Measurements from ENCODE around the gene TEX14.
"Not testable (repeated sequence)": the region's sequence is repeated elsewhere in the genome, so short reads cannot be mapped to it uniquely, and the experiment has no call there.

TEX14 gene

GRCh38 chr17:58686980-58687379 is 4.9 kb downstream of the TEX14 start:
- no peak for DNase-seq

GRCh38 chr17:58684462-58684861 is 7.4 kb downstream of the TEX14 start:
- DNase-seq, result not testable (repeated sequence)

DNA sequence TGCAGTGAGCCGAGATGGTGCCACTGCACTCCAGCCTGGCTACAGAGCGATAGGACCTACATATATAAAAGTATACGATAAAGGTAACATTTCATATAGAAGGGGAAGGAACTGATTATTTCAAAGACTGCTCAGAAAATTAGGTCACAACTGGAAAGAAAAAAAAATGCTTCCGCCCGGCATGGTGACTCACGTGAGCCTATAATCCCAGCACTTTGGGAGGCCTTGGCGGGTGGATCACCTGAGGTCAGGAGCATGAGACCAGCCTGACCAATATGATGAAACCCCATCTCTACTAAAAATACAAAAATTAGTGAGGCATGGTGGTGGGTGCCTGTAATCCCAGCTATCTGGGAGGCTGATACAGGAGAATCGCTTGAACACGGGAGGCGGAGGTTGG is 7.8 kb downstream of the TEX14 start:
- DNase-seq, result no peak

GRCh38 chr17:58680038-58680369 is 11.8 kb downstream of the TEX14 start:
- DNase-seq, result no peak

DNA sequence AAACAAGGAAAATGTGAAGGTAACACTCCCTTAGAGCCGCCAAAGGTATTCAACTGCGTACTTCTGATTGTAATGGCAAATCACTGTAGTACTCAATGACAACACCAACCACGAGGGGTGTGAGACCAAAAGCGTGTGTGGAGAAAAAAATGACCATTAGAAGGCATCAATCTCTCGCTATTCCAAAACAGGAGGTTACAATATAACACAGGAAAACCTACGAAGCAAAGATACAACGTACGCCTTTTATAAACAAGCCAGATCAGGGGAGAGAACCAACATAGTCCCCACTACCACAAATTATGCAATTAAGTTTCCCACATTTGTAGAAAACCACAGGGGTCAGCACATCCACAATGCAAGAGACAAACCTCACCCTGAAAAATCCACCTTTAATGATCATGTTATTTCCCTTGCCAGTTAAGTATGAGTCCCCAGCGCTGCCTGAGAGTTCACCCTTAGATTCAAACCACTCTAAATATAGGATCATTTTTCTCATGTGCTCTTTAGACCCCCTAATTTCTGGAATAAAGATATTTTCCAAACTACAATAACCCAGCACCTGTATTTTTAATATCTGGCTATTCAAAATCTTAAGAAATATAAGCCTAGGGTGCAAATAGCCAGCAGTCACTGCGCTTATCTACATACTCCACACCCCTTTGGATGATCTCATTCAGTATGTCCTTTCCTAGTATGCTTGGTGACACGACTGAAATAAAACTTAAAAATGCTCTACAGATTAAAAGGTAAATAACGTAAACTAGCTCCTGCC is 12.4 kb downstream of the TEX14 start:
- DNase-seq, result no peak

GRCh38 chr17:58678287-58678686 is 13.6 kb downstream of the TEX14 start:
- DNase-seq, result not testable (repeated sequence)

DNA sequence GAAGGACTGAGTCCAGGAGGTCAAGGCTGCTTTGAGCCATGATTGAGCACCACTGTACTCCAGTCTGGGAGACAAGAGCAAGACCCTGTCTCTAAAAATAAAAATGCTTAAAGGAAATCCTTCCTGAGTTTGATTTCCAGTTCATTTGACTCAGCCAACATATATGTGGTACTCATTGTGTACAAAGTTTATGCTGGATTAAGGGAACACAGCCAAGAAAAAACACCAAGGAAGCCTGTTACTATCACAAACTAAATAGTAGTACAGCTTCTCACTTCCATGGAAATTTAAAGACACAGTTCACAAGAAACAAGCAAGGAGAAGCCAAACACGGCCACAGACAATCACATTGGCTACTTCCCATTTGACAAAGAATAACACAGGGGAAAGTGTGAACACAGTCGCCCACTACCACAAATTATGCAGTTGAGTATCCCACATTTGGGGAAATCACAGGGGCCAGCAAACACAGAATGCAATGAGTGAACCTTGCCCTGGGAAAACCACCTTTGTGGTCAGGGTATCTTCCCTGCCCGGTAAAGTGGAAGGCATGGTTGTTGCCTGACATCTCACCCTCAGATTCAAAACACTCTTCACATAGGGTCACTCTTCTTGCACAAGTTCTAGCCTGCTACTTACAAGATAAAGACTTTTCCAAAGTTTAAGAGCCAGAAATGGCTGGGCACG is 14.5 kb downstream of the TEX14 start:
- DNase-seq, result no peak

DNA sequence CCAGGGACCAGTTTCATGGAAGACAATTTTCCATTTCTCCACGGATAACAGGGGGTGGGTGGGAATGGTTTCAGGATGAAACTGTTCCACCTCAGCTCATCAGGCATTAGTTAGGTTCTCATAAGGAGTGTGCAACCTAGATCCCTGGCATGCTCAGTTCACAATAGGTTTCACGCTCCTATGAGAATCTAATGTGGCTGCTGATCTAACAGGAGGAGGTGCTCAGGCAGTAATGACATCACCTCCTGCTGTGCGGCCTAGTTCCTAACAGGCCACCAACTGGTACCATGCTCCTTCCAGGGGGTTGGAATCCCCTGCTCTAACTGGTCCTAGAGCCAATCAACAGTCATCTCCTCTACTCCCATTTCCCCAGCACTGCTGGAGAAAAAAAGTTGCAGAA is 19.9 kb downstream of the TEX14 start:
- DNase-seq, result no peak

- DNase-seq, result no peak
Observed at GRCh38 chr17:58669853-58670252, 22.0 kb downstream of the TEX14 start.

- DNase-seq, result no peak
Observed at GRCh38 chr17:58668598-58668935, 23.3 kb downstream of the TEX14 start.

GRCh38 chr17:58667934-58668597 is 23.8 kb downstream of the TEX14 start:
- DNase-seq, result no peak

DNA sequence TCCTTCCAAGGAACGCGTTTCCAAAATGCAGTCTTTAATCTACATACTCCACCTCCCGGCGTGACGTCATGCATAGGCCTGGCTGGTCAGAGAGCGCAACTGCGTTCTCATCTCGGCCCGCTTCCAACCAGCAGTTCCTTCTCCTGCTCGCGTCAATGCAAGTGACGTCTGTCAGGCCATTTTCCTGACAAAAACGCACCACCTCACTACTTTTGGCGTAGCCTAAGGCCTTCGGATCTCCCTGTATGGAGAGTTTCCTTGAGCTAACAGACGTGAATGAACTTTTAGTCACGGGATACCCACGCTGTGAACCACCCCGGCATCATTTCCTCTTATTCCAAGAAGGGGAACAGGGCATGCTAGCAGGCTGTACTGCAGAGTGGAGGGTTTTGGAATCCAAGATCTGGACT is 25.0 kb downstream of the TEX14 start:
- DNase-seq, result no peak

DNA sequence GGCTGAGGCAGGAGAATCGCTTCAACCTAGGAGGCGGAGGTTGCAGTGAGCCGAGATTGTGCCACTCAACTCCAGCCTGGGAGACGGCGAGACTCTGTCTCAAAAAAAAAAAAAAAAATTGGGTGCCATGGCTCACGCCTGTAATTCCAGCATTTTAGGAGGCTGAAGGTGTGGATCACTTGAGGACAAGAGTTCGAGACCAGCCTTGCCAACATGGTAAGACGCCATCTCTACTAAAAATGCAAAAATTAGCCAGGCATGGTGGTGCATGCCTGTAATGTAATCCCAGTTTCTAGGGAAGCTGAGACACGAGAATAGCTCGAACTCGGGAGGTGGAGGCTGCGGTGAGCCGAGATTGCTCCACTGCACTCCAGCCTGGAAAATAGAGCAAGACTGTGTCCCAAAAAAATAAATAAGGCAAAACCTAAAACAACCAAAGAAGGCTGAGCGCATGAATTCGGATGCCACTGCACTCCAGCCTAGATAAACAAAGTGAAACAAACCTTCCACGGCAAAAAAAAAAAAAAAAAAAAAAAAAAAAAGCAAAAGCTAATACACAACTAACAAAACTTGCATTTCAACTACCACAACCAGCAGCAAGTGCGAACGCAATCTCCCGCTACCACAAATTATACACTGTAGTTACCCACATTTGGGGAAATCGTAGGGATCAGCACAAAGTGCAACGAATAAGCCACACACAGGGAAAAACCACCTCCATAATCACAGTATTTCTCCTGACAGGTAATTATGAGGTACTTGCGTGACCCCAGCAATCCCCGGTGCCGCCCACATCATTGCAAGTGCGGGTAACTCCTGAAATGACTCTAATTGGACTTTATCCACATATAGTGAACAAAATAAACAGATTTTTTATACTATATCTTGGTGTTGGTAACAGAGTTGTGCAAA is 25.6 kb downstream of the TEX14 start:
- no peak for DNase-seq

GRCh38 chr17:58664302-58664701 is 27.5 kb downstream of the TEX14 start:
- no peak for DNase-seq

DNA sequence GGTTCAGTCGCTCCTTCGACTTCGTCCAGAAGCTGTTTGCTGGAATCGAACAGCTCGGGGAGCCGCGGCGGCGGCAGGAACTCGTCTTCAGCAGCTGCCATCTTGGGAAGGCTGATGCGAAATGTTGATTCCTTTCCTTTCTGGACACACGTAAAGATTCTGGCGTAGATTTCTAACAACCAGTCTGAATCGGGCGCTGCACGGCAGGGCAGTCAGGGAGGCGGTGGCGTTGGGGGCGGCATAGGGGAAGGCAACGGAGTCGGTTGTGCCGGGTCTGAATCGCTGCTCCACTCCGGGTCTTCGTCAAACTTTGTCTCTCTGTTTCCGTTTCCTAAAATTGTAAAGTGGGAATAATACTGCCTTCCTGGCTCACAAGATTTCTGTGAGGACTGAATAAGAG is 30.3 kb downstream of the TEX14 start:
- no peak for DNase-seq

DNA sequence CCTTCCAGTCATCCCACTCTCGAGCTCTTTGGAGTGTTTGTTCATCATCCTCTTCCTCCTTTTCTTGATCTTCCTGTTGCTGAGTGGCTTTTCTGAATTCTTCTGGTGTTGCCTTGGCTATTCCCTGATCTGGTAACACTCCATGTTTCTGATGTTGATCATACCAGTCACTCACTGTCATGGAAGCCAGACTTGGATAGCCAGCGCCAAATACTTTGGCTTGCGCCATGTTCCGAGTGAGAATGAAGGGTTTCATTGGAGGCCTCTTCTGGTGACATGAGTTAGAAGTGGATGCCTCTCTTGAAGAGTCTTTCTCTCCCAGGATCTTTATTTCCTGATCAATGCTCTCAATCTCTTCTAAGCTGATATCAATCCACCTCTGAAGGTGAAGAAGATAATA is 31.2 kb downstream of the TEX14 start:
- DNase-seq, result no peak

- DNase-seq, result not testable (repeated sequence)
Observed at GRCh38 chr17:58659714-58660084, 32.1 kb downstream of the TEX14 start.

DNA sequence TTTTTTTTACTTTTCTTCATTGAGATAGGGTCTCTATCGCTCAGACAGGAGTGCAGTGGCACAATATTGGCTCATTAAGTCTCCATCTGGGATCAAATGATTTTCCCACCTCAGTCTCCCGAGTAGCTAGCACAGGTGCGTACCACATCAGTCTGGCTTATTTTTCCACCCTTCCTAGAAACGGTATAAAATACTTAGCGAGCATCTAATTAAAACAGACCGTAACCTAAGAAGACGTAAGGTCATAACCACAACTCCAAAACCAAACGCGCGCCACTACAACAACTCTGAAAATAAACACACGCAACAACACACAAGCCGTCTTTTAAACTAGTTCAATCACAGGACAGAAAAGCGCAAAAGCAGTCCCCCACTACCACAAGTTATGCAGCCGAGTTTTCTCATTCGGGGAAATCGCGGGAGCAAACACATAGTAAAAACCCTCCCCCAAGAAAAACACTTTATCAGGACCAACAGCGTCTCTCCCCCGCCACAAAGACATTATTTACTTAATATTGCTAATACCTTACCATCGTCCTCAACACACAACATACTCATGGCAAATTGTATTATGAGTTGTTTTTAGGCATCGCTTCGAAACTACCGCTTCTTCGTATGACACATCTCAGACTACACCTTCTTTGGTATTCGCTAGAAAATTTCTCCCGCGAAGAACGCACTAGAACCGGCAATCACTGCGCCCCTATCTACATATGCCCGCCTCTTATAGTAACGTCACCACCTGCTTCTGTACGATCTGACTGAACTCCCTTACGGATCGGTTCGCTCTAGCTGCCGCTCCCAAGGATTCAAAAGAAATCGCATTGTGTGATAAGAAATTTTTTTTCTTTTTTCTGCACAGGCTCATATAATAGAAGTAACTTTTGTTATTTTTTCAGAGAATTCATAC is 32.8 kb downstream of the TEX14 start:
- DNase-seq, result peak; percentile 55 to 91

- not testable (repeated sequence) for DNase-seq
Observed at GRCh38 chr17:58657962-58658803, 33.7 kb downstream of the TEX14 start.

GRCh38 chr17:58648236-58648635 is 43.6 kb downstream of the TEX14 start:
- no peak for DNase-seq

DNA sequence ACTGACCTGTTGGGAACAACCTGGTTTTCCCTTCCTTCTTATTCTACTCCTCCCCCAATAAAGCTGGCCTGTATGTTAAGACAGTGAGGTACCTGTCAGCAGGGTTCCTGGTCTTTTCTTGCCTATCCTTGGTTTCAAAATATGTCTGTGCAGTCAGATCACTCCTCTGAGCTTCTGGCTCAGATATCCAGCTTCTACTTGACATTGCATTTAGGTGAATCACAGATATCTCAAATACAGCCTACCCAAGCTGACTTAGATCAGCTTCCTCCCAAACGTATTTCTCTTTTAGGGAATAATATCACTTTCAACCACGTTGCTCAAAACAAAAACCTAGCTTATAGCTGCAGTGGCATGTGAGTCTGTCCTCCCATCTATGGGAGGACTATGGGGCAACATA is 48.7 kb downstream of the TEX14 start:
- DNase-seq, result no peak
